Mesodermal cell (in vitro differentiated cells): ENCODE data around the gene STK33.

Source experiments
- H3K27ac ChIP-seq: 2 replicates; pipeline ENCODE4 v1.7.0; 2013; ENCODE audit warnings: mild to moderate bottlenecking, low read depth, low read length, moderate library complexity; ENCODE audit not compliant: severe bottlenecking
- H3K36me3 ChIP-seq: 2 replicates; pipeline ENCODE4 v1.7.1; 2013; ENCODE audit warnings: mild to moderate bottlenecking, low read length, moderate library complexity; ENCODE audit not compliant: control insufficient read depth, insufficient read depth
- H3K4me1 ChIP-seq: one replicate; pipeline ENCODE4 v1.7.1; 2013; ENCODE audit warnings: mild to moderate bottlenecking, low read length; ENCODE audit not compliant: insufficient read depth, control insufficient read depth, poor library complexity, severe bottlenecking
- H3K4me3 ChIP-seq: 2 replicates; pipeline ENCODE4 v1.7.0; 2013; ENCODE audit warnings: low read length, control low read depth, mild to moderate bottlenecking; ENCODE audit not compliant: insufficient read depth, poor library complexity, severe bottlenecking; ENCODE audit errors: extremely low read depth
- H3K9me3 ChIP-seq: 2 replicates; pipeline ENCODE4 v1.7.1; 2013; ENCODE audit warnings: mild to moderate bottlenecking, low read length, moderate library complexity; ENCODE audit not compliant: control insufficient read depth
- WGBS, 2 experiments: methylation state at CpG; one replicate each; pipeline ENCODE4 v1.1.5; 2013; ENCODE audit warnings: missing lambda C conversion rate in 2 of 2; ENCODE audit not compliant: insufficient coverage in 2 of 2; 5-methylcytosine and 5-hydroxymethylcytosine counted together

The STK33 gene

DNA sequence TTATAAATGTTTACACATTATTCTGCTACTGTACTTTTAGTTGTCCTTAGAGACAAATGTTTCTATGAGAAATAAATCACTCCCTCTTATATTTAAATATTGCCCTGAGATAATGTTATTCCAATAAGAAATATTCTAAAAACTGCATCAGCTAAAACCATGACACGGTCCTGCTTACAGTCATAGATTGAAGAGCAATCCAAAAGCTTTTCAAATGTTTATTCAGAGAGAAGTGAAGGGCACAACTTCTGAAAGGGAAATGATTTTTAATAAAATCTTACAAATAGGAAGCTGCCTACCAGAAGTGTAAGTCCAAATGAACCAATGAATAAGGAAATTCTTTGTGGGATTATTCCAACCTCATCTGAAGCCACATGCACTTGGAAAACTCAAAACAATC is 49.2 kb downstream of the STK33 start:
- WGBS, 2 experiments: no CpG with 5 or more reads among the region's 1 CpG

DNA sequence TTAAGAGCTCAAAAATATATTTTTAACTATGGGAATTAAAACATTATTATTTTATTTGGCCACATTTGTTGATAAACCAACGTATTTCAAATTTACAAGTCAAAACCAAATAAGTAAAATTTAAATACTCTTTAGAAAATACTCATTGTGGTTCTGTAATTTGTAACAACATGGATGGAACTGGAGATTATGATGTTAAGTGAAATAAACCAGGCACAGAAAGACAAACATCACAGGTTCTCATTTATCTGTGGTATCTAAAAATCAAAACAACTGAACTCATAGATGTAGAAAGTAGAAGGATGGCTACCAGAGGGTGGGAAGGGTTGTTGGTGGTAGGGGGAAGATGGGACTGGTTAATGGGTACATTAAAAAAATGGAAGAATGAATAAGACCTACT is 50.8 kb downstream of the STK33 start:
- H3K4me1 ChIP-seq: no peaks in the 10 kb centered on the region
- no peaks in the 10 kb centered on the region for H3K36me3 ChIP-seq
- H3K9me3 ChIP-seq: no peaks in the 10 kb centered on the region
- H3K4me3 ChIP-seq: no peak overlapping the region
- no CpG with 5 or more reads among the region's 1 CpG for WGBS, 2 experiments
- no peak overlapping the region for H3K27ac ChIP-seq

More for the DNA sequence above, 49.2 kb downstream of the STK33 start:
- Histone ChIP-seq H3K36me3 (no peaks in the 10 kb centered on the region), H3K4me1 (no peaks in the 10 kb centered on the region), H3K9me3 (no peaks in the 10 kb centered on the region), H3K27ac (no peak overlapping the region), H3K4me3 (no peak overlapping the region)

DNA sequence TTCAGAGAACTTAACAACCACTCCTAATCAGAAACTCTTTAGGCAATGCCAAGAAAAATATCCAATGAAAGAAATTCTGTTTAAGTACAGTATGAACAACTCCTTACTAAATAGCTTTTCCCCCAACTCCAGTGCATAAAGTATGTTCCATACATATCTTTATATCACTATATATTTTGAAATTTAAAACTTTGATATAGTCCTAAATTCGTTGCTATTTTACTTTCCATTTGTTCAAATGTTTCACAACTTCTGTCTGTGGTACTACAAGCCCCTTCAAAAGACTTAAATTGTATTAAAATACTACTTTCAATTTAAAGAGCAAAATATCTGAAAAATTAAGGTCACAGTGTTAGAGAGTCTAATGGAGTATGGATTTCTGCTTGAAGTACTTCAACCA is 52.6 kb downstream of the STK33 start:
- H3K4me3 ChIP-seq: no peak overlapping the region
- no peaks in the 10 kb centered on the region for H3K4me1 ChIP-seq
- WGBS, 2 experiments: no CpG with 5 or more reads among the region's 1 CpG
- no peaks in the 10 kb centered on the region for H3K36me3 ChIP-seq
- H3K9me3 ChIP-seq: no peaks in the 10 kb centered on the region
- no peak overlapping the region for H3K27ac ChIP-seq

DNA sequence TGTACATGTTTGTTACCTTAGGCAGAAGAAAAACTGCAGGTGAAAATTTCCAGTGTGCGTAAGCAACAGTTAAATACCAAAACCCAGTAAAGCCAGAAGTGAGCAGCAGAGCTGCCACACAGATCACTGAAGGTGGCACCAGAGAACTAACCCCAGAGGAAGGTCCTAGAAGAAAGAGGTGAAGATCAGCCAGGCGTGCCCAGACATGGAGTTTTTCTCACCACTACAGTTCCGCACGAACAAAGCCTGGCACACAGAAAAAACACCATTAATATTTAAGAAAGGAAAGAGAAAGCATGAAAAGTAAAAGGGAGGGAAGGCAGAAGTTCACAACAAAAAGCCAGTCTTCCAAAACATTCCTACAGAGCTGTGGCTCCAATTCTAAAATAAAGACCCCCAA is 60.7 kb downstream of the STK33 start:
- Histone ChIP-seq H3K4me3 (no peak overlapping the region), H3K27ac (no peak overlapping the region)

DNA sequence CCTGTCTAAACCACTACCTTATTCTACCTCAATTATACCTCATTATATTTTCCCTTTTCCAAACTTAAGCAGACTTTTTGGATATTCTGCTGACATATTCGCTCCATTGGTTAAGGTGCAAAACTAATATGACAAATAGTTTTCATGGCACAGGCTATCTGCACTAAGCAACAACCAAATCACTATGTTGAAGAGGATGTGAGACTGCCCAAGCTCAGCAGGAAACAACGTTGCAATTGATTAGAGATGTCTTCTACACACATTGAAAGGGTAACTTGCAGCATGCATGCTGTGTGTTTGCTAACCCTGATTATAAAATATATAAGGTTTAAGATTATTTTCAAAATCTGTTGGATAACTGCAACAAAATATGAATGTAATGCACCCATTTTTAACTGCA is 61.6 kb downstream of the STK33 start:
- no CpG with 5 or more reads among the region's 2 CpGs for WGBS, 2 experiments
- no peaks in the 10 kb centered on the region for H3K9me3 ChIP-seq
- no peaks in the 10 kb centered on the region for H3K36me3 ChIP-seq

More for the DNA sequence above, 60.7 kb downstream of the STK33 start:
- Histone ChIP-seq H3K9me3 (no peaks in the 10 kb centered on the region), H3K4me1 (no peaks in the 10 kb centered on the region), H3K36me3 (no peaks in the 10 kb centered on the region)
- 100% methylated on average over 1 of the region's 4 CpGs; no CpG with 5 or more reads in 1 of the 2 experiments for WGBS, 2 experiments

DNA sequence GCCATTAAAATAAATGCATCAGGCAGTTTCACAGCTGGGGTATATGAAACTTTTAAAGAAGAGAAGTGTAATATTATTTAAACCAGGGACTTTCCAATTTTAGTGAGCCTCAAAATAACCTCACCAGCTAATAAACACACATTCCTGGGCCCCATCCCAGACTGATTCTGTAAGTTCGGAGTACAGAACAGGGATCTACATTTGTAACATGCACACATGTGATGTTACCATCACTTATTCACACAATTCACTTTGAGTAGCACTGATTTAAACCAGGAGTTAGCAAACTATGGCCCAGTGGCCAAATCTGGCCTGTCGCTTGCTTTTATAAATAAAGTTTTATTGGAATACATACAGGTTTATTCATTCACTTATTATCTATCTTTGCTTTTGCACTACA is 62.0 kb downstream of the STK33 start:
- H3K4me3 ChIP-seq: no peak overlapping the region
- WGBS, 2 experiments: 100% methylated on average over 1 of the region's 2 CpGs
- H3K36me3 ChIP-seq: no peaks in the 10 kb centered on the region
- H3K9me3 ChIP-seq: no peaks in the 10 kb centered on the region
- H3K27ac ChIP-seq: no peak overlapping the region
- no peaks in the 10 kb centered on the region for H3K4me1 ChIP-seq

More for the DNA sequence above, 61.6 kb downstream of the STK33 start:
- Histone ChIP-seq H3K27ac (no peak overlapping the region), H3K4me1 (no peaks in the 10 kb centered on the region), H3K4me3 (no peak overlapping the region)

DNA sequence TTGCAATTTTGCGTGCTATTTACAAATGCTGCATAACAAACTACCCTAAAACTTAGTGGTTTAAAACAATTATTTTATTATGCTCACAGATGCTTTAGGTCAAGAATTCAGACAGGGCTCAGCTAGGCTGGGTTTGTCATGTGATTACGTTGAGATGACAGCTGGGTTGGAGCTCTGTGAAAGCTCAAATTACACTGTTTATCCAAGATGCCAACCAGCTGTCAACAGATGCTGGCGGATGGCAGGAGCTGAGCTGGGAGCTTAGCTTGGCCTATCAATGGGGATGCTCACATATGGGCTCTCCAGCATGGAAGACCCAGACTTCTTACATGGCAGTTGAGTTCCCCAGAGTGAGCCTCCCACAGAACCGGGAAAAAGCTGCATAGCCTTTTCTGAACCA is 62.7 kb downstream of the STK33 start:
- Histone ChIP-seq H3K9me3 (no peaks in the 10 kb centered on the region), H3K27ac (no peak overlapping the region), H3K4me1 (no peaks in the 10 kb centered on the region), H3K4me3 (no peak overlapping the region), H3K36me3 (no peaks in the 10 kb centered on the region)
- 73 to 90% methylated on average over 2 of the region's 4 CpGs for WGBS, 2 experiments

DNA sequence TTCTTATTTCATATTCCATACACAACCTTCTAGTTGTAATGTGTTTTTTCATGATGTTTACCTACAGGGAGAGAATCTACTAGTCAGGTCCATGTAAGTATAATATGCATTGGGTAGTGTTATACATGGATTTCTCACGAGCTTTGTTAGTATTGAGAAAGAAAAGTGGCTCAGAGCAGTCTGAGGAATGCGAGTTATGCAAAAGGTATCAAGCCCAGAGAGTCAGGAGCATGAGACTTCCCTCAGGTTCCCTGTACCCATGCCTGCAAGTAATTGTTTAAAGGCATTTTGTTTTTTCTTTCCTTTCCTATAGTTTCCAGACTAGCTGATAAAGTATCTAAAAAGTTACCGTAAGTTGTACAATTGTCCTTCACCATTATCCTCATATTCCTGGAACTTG is 66.1 kb downstream of the STK33 start:
- Histone ChIP-seq H3K9me3 (no peaks in the 10 kb centered on the region), H3K4me3 (no peak overlapping the region), H3K27ac (no peak overlapping the region), H3K4me1 (no peaks in the 10 kb centered on the region), H3K36me3 (no peaks in the 10 kb centered on the region)
- 30 to 33% methylated on average over 2 of the region's 3 CpGs for WGBS, 2 experiments

DNA sequence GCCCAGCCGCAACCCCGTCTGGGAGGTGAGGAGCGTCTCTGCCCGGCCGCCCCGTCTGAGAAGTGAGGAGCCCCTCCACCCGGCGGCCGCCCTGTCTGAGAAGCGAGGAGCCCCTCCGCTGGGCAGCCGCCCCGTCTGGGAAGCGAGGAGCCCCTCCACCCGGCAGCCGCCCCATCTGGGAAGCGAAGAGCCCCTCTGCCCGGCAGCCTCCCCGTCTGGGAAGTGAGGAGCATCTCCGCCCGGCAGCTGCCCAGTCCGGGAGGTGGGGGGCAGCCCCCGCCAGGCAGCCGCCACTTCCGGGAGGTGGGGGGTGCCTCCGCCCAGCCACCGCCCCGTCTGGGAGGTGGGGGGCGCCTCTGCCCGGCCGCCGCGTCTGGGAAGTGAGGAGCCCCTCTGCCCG is 70.6 kb downstream of the STK33 start:
- H3K27ac ChIP-seq: no peak overlapping the region
- no peak overlapping the region for H3K4me3 ChIP-seq
- H3K4me1 ChIP-seq: no peaks in the 10 kb centered on the region
- H3K36me3 ChIP-seq: no peaks in the 10 kb centered on the region
- H3K9me3 ChIP-seq: peaks cover 4% of the 10 kb centered on the region
- WGBS, 2 experiments: 91 to 94% methylated on average over 10 to 33 of the region's 34 CpGs

DNA sequence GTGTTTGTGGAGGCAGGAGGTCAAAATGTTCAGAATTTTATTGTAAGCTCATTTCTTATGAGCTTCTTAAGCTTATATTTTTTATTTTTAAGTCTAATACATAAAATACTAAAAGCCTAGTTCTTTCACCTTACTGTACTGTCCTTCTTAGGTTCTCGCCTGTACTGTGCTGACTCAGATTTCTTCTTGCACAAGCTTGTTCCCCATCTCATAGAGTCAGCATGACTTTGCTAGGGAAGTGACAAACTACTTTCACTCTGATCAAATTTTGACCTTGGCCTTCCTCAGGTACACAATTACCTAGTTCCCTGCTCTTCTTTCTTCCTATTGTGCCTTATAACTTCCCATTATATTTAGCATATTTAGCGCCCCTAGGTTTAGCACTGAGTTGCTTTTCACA is 81.5 kb downstream of the STK33 start:
- no peak overlapping the region for H3K4me3 ChIP-seq
- WGBS, 2 experiments: 100% methylated on average over 1 of the region's 2 CpGs
- peaks cover 7% of the 10 kb centered on the region for H3K9me3 ChIP-seq

DNA sequence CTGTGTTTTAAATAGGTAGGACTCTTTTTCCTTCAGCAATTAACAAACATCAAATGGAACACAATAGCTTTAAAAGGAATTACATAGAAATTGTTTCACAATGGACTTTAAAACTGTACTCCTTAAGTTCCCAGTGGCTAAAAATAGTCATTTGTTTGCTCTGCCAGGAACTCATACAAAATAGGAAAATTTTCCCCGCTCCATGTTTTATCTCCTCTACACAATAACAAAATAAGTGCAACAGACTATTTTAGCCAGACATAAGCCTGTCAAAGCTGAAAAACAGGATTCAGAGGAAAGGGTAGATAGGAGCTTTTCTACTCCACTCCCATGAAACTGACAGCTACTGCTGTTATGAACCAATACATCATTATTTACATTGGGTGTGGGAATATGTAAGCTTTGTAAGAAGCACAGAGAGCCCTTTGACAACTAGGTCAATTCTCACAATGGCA is 90.1 kb downstream of the STK33 start:
- 80 to 83% methylated on average over 1 of the region's 1 CpG for WGBS, 2 experiments
- H3K4me3 ChIP-seq: no peak overlapping the region
- H3K36me3 ChIP-seq: no peaks in the 10 kb centered on the region
- no peak overlapping the region for H3K27ac ChIP-seq
- no peaks in the 10 kb centered on the region for H3K9me3 ChIP-seq
- no peaks in the 10 kb centered on the region for H3K4me1 ChIP-seq

More for the DNA sequence above, 81.5 kb downstream of the STK33 start:
- no peaks in the 10 kb centered on the region for H3K4me1 ChIP-seq
- no peaks in the 10 kb centered on the region for H3K36me3 ChIP-seq
- no peak overlapping the region for H3K27ac ChIP-seq
